Renal pelvis (tissue), 4 donors: Measurements from ENCODE around the gene PCLO. TPM values are rescaled to one million over a fixed set of nuclear protein-coding genes. Genes with fewer than 3 reads are reported as not detected.
"Not testable (repeated sequence)": the region's sequence is repeated elsewhere in the genome, so short reads cannot be mapped to it uniquely, and the experiment has no call there.

Experiments used
- DNase-seq: peaks from one replicate; pipeline ENCODE4 v3.0.0-alpha.2; 2013
- polyA plus RNA-seq, 3 donors: library from polyadenylated mRNA; unstranded; fragments of 120-200 nt; gene quantifications; one replicate each; pipeline ENCODE4 v1.2.1, GENCODE V29; 2013; ENCODE audit not compliant: insufficient read length in 3 of 3

PCLO gene
- polyA plus RNA-seq, 3 donors: 9.7 to 11.0 (median 9.9) TPM

DNA sequence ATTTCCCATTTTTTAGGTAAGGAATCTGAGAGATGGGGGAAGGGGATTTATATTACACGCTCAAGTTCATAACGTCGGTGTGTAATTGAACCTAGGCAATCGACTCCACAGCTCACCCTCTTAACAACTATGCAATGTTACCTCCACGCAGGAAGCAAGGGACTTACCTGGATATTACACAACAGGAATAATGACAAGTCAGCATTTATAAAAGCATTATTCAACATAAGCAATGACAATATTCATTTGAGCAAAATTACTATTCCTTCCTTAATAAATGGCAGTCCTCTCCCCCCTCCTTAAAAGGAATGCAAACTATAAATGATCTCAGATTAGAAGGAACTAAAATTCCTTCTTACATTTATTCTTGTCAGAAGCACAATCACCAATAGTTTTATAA lies 104.0 kb downstream of the PCLO start:
- no peak for DNase-seq

DNA sequence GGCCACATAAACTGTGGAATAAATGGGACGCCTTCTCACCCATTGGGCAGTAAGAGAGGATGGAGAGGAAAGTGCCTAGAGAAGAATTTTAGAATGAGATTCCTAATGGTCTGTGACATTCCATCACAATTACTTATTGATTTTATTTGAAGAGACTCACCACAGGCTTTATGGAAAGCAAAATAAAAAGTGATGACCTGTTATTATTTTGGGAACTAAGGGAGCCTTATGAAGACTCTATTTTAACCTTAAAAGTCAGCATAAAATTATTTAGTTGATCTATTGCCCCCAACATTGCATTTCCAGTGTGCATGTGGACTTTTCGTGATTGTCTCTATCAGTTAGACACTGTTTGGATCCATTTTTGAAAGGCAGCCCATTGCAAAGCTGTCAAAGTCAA lies 107.5 kb downstream of the PCLO start:
- DNase-seq: no peak

DNA sequence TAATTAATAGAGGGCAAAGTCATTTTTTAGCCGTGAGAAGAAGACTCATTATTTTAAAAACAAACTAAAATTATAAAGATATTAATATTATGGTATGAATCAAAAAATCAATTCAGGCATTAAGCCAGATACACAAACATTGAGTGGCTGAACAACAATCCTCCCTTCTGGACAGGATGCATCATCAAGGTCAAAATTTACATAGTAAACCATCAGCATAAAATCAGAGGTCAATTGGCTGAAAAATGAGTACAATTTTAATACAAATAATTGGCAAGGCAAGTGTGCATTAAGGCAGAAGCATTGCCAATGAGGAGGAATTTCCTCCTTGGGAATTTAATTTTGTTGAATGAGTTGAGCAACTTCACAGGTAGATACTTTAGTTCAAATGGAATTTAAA lies 108.2 kb downstream of the PCLO start:
- DNase-seq: no peak

DNA sequence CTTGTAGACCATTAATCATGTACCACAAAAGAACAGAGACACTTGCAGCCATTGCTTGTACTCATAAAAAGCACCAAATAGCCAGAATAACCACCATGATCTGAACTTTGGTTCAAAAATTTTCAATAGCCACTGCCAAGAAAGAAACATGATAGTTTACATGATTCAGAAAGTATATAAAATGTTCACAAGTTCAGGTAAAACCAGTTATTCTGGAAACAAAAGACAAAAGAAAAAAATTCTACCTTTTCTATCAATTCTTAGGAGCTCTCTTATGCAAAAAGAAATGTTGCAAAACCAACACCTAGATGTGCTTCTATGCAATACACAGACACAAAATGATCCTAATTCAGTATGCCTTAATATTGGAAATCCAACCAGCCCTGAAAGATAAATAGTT lies 108.7 kb downstream of the PCLO start:
- no peak for DNase-seq

DNA sequence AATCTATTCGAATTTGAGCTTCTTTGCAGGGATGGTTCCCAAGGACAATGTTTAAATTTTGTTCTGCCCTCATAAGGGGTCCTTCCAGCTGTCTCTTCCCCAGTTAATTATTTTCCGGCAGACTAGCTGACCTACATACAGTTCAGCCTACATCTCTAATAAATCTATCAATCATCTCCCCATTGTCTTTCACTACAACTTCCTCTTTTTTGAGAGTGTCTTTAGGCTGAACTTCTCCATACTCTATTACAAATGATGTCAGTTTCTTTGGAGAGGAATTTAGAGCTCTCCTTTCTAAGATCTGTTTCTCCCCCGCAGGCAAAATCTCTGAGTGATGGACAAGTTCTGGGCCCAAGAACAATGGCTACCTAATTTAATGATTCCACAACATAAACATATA lies 122.2 kb downstream of the PCLO start:
- no peak for DNase-seq

DNA sequence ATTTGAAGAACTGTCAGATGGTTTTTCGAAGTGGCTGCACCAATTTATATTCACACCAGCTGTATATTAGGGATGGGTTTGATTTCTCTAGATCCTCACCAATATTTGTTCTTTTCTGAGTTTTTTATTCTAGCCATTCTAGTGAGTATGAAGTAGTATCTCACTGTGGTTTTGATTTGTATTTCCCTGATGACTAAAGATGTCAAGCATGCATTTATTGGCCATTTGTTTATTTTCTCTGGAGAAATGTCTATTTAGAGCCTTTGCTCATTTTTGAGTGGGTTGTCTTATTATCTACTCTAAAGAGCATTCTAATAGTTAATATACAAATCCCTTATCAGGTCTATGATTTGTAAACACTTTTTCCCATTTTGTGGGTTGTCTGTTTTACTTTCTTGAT lies 123.9 kb downstream of the PCLO start:
- DNase-seq: no peak

DNA sequence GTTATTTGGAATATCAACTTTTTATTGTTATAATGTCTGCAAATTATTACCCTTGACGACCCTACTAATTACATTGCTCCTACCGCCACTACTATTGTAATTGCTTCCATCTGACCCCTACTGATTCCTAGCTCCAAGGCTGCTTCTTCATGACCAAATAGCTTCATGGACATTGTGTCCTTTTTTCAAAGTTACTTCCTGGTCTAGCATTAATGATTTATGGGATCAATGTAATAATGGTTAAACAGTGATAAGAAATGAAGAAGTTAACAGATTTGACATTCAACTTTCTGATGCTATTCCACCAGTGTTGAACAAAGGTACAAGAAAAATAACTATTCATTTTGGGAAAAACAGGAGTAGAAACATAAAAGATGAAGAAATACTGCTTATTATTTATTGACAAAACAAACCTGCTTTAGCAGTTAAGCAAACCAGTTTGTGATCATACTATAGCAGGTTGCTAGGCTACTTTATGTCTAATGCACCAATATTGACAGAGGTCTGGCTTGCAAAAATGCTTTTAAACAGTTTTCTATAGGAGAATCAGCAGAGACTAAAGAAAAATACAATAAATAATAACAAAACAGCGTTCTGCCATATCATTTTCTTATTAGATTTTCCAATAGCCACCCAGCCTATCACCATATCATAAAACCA lies 125.8 kb downstream of the PCLO start:
- DNase-seq: no peak

DNA sequence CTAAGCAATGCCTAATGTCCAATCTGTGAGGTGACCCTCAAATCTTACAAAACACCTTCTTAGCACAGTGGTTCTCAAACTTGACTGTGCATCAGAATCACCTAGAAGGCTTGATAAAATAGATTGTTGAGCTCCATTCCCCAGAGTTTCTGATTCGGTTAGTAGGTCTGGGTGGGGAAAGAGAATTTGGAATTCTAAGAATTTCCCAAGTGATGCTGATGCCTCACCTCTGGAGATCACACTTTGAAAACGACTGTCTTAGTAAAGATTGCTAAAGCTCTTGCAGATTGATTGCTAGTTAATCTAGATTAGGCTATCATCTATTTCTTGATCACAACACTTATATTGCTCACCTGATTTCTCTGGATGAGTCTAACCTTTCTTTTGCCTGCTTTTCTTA lies 126.6 kb downstream of the PCLO start:
- DNase-seq: no peak

DNA sequence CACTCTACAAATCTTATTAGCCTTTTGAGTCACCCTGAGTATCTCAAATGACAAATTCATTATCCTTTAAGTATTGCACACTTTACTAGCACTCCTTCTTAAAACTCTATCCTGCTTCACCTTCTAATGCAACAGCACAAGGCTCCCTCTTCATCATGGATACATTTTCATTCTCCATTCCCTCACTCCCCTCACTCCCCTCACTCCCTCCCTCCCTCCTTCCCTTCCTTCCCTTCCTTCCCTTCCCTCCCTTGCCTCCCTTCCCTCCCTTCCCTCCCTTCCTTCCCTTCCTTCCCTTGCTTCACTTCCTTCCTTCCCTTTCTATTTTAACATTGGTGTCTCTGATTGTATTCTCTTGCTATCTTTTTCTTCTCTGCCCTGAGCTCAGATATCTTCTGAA lies 130.5 kb downstream of the PCLO start:
- no peak for DNase-seq

DNA sequence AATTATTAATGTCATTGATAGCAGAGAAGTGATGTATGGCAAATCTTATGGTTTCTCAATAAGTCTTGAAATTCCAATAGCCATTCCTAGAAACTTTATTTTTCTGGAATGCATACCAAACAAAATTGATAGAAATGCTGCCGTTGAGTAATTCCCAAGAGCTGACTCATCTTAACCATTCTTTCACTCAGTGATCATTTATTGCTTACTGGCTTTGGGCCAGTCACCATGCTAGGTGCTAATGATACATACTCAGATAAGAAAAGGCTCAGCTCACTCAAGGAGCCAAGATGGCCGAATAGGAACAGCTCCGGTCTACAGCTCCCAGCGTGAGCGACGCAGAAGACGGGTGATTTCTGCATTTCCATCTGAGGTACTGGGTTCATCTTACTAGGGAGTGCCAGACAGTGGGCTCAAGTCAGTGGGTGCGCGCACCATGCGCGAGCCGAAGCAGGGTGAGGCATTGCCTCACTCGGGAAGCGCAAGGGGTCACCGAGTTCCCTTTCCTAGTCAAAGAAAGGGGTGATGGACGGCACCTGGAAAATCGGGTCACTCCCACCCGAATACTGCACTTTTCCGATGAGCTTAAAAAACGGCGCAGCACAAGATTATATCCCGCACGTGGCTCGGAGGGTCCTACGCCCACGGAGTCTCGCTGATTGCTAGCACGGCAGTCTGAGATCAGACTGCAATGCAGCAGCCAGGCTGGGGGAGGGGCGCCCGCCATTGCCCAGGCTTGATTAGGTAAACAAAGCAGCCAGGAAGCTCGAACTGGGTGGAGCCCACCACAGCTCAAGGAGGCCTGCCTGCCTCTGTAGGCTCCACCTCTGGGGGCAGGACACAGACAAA lies 138.6 kb downstream of the PCLO start:
- not testable (repeated sequence) for DNase-seq

DNA sequence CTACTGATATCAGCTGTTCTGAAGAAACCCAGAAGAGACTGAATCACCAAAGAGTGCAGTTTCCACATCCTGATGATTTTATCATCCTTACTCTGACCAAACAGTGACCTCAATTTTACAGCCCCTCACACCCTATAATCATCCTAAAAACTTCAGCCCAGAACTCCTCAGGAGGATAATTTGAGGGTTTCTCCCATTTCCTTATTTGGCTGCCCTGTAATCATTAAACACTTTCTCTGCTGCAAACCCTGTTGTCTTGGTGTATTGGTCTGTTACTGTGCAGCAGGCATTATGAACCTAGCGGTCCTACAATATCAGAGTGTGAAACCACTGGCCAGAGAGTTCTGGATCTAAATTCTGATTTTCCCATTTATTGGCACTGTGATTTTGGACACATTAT lies 141.7 kb downstream of the PCLO start:
- DNase-seq: no peak

DNA sequence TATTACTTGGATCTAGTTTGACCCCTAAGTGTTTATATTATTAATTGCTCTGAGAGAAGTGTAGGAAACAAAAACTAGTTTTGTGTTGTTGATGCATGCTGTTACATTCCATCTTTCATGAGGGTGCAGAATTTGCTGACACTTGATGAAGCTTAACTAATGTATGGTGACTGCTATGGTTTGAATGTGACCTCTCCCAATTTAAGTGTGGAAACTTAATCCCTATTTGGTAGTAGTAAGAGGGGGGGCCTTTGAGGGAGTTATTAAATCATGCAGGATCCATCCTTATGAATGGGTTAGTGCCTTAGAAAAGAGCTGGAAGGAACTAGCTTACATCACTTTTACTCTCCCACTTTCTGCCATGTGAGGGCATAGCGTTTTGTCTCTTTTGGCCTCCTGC lies 142.5 kb downstream of the PCLO start:
- no peak for DNase-seq

DNA sequence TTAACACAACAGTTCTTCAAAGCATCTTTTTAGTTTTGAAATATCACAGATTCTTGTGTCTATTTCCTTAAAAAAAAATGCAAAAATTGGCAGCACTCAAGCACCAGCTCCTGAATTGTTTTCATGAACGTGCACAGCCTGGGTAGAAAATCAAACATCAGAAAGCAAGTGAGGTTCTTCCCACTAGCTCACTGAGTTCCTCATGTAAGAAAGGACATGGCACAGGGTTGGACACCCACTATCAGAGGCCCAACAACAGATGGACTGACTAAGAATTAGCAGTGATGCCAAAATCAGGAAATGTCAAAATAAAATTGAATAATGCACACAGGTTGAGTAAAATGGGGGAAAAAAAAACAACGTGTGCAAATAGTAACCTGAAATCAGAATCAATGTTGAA lies 146.8 kb downstream of the PCLO start:
- DNase-seq: no peak

DNA sequence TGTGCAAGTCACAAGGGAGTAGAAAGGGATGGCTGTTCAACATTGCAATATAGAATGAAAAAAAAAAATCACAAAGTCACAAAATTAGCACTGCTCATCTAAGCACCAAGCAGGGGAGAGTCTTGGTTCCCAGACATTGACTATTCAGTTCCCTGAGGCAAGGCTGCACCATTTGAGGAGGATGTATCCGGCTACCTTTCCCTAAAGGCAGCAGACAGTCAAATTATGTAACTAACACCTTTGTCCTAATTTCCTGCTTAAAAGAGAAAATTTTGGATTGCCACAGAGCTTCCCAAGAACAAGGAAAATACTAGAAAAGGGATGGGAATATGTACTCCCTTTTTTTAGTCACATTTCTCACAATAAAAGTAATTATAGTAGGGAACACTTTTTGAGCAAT lies 148.1 kb downstream of the PCLO start:
- no peak for DNase-seq

DNA sequence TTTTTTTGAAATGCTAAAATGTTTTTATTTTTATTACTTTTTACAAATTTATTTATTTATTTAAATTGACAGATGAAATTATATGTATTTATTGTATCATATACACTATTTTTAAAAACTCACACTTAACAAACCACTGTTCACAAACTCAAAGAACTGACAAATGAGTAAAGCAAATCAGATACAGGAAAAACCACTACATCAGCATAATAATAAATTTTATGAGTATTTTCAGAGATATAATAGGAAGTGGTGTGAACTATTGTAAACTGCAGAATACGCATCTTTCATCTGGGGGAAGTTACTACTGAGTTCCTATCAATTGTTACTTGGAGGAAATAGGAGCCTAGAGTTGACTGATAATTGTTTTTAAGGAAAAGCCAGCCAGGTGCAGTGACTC lies 150.7 kb downstream of the PCLO start:
- DNase-seq: no peak

DNA sequence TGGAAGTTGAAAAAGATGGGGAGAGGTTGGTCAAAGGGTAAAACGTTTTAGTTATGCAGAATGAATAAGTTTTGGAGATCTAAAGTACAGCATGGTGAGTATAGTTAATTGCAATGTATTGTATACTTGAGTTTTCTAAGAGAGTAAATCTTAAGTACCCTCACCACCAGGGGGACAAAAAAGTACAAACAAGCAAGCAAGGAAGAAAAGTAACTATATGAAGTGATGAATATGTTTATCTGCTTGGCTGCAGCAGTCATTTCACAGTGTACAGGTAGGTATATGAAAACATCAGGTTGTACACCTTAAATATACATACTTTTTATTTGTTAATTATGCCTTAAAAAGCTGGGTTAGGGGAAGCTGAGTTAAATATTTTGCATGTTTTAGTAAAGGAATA lies 157.3 kb downstream of the PCLO start:
- no peak for DNase-seq

DNA sequence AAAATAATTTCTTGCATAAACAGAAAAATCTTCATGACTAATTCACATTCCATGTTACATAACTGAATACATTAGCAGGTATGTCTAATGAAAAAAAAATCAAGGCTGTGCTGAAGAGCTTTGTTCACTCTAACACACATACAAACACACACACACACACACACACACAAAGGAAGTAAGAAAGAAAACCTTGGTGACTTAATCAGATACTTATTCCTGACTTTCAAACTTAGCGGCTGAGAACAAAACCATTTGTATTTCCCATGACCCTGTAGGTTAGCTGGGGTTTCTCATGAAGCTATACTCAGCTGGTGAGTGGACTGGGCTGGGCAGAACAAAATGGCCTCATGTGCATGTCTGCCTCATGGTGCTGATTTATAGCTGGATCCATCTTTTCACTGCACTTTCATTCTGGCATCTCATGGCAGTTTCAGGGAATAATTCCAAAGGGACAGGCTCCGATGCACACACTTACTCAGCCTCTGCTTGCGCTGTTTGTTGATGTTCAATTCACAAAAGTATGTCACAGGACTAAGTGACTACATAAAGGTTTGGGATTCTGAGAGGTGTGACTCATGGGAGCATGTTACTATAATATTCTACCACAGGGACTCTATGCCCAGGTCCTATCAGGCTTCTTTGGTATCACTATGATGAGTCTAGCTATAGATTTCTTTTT lies 161.2 kb downstream of the PCLO start:
- no peak for DNase-seq

DNA sequence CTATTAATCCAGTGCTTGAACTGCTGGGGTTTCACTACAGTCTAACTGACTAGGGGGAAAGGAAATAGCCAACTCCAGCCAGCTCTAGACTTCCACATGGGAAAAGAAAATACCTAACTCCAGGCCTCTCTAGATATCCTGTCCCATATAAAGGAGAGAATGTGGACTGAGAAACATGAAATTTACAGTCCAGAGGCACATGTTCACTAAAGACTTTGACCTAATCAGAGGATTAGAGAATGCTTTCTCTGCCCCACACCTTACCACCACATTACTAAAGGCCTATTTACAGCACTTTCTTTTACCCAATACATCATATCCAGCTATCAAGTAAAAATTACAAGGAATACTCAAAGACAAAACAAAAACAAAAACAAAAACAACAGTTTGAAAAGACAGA lies 164.2 kb downstream of the PCLO start:
- DNase-seq: no peak

DNA sequence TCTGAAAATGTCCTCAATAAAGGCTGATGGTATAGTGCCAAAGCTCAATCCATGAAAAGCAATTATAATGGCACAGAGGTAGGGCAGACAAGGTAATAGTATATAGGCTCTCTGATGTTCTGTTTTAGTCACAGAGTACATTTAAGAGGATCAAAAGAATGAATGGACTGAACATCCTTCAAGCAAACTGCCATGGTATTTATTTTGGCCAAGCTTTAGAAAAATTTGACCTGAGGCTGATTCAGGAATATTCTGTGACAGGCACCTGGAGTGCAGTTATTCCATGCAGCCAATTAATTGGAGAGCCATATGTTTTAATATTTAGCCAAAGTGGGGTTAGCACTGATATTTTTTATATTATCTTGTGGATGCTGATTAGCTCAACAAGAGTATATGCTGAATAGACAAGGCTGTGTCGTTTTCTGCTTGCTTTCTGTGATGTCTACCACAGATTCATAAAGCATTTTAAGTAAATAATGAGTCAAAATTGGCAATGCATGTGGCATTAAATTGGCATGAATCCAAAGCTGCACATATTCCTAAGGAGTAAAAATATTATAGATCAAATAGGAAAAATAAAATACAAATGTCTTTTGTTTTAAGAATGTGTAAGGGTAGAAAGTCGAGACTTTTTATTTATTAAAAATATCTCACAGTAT lies 177.4 kb downstream of the PCLO start:
- no peak for DNase-seq

DNA sequence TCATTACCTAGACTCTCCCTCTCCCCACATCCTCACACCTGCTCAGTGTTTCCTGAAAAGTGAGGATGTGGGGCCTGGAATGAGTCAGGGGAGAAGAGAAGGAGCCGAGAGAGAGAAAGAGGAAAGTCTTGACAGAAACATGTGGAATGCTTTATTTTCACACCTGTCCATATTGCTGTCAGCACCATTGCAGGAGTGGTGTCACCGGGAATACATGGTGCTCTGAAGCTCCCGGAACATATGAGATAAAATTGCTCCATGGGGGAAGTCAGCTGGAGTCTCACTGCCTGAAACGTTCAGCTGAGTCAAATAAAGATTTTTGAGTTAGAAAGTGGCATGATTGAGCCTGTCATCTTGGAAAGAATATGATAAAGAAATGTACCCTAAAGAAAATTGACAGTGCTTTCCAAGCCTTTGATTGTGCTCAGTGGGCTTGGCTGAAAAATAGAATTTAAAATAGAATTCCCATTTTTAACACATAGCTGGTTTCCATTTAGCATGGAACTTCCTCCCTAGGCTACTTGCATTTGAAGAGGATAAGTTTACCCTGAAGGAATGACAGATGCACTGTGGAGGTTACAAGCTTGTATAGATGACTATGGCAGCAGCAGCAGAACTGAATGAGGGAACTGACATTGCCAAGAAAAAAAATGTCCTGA lies 182.4 kb downstream of the PCLO start:
- DNase-seq: no peak

DNA sequence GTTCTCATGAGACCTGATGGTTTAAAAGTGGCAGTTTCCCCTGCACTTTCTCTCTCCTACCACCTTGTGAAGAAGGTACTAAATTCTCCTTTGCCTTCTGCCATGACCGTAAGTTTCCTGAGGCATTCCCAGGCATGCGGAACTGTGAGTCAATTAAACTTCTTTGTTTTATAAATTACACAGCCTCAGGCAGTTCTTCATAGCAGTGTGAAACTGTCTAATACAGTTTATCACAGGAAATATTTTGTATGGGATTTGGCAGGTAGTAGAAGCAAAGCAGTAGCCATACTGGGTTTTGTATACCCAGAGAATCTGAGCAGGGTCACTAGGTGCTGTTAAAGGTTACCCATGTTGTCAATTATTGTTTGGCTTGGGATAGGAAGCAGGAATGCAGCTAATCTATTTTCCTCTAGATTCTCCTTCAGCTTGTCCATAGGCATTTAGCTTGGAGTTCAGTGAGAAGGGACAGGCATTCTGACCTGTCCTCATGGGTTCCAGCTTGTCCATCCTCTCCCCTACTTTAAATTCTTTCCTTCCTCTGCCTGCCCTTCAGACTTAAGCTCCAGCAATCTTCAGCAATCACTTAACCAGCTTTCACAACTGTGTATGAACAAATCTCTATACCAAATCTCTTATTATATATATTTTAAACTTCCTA lies 186.7 kb downstream of the PCLO start:
- peak; percentile 9 for DNase-seq

DNA sequence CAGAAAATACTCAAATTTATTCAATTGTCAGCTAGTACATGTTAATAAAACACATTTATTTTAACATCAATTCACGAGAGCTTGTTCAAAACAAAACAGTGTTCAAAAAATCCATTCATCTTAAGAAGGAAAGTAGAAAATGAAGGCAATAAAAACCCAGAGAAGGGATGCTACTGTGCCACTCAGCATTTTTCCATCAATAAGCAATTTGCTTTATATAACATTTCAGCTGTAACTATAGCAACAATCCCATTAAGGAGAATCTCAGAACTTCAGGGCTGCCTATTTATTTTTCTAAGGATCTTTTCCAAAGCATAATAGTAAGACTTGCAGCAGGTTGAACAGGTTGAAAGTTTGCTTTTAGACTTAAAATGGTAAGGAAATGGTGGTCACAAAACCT lies 190.5 kb downstream of the PCLO start:
- no peak for DNase-seq
